GM23338 (cell line): ENCODE measurements around the gene MYO18A.

Experiments
- CTCF ChIP-seq, 2 experiments: fragments of 200-600 bp in 1 of 2; sonication (generic) in 1 of 2; conservative IDR thresholded peaks; 2 replicates each; pipeline versions ENCODE4 v1.5.1 to v1.6.1; 2016 to 2017; ENCODE audit warnings: antibody characterized with exemption in 2 of 2, low read depth in 2 of 2, mild to moderate bottlenecking in 2 of 2, moderate library complexity in 1 of 2
- POLR2AphosphoS5 ChIP-seq: IDR thresholded peaks from 2 replicates; pipeline ENCODE4 v1.6.1; 2016; ENCODE audit warnings: antibody characterized with exemption, low read depth

- TF ChIP-seq POLR2AphosphoS5 (no peak), CTCF (conservative IDR thresholded peaks at IDR 0.05; ENCODE audit: low read depth in 2 of 2) (no peak)
Observed at GRCh38 chr17:29158488-29159275, 21.5 kb downstream of the MYO18A start.
